ENCODE results near the gene HSPA12B. TPM values are rescaled to one million over a fixed set of nuclear protein-coding genes. Genes with fewer than 3 reads are reported as not detected.

The HSPA12B gene
- total and polyA plus RNA-seq, 2 of the 4 experiments (the other 2 are of a cell fraction): not detected

DNA sequence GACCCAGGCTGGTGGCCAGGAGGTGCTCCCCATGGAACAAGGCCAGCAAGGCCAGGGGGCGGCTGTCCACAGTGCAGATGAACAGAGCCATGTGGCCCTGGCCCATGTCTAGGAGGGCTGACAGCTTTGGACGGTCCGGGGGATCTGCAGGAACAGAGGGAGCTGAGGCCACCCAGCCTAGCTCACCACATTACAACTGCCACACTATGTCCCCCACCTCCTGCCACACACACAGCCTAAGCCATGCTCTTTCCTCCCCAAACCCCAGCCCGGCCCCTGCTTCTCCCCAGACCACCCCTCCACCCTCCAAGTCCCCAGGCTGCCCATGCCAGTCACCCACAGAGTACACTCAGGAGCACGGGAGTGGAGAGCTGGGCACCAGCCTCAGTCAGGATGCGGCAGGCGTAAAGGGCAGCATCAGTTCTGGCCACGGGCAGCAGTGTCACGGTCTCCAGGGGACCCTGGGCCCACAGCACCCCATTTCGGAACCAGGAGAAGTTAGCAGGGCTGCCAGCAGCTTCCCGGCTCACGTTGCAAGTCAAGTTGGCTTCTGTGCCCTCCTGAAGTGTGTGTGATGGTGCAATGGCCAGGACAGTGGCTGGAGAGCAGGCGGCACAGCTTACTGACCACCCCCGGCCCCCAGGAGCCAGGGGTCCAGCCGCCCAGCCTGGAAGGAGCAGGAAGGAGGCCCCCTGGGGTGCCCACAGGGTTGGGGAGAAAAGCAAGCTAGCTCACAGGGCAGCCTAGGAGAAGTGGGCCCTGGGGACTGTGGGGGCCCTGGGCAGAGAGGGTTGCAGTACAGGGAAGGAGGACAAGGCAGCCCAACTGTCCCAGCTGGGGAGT, 35.5 kb upstream of the HSPA12B start:
- Histone ChIP-seq H3K23ac (ENCODE audit: low read depth, low read length) (no peak overlapping the region), H2BK20ac (ENCODE audit: low read depth, low read length) (no peak overlapping the region), H3K79me1 (ENCODE audit: low read depth in 1 of 2, low read length in 2 of 2) (no peaks in the 10 kb centered on the region), H3K36me3 (ENCODE audit: control insufficient read depth, insufficient read depth, low read length) (no peaks in the 10 kb centered on the region), H2BK5ac (ENCODE audit: low read depth, low read length, poor library complexity, severe bottlenecking) (no peak overlapping the region), H3K56ac (ENCODE audit: extremely low read depth, insufficient read depth, low read length) (no peak overlapping the region), H3K27me3 (ENCODE audit: control insufficient read depth, insufficient read depth, low read length) (peaks cover 34% of the 10 kb centered on the region; the same call in 1 of the 2 replicates), H2AK5ac (ENCODE audit: low read depth, low read length) (no peak overlapping the region), H3K9me3 (ENCODE audit: control insufficient read depth, insufficient read depth, low read length) (peaks cover 4% of the 10 kb centered on the region; the same call in 1 of the 2 replicates), H3K4me3 (ENCODE audit: insufficient read depth, low read depth, low read length) (no peak overlapping the region), H3K9ac (ENCODE audit: low read depth, low read length) (no peak overlapping the region), H4K8ac (ENCODE audit: low read depth in 2 of 2, low read length in 2 of 2) (no peak overlapping the region), H3K9me1 (ENCODE audit: insufficient read depth, low read length) (no peaks in the 10 kb centered on the region), H4K5ac (ENCODE audit: low read depth, low read length) (no peak overlapping the region), H2BK15ac (ENCODE audit: low read depth, low read length) (no peak overlapping the region), H3K4me1 (ENCODE audit: control insufficient read depth, insufficient read depth, low read length) (no peaks in the 10 kb centered on the region), H2BK120ac (ENCODE audit: low read depth, low read length) (no peak overlapping the region), H3K4ac (ENCODE audit: low read depth, low read length) (no peak overlapping the region), H3K4me2 (ENCODE audit: low read depth, low read length) (no peak overlapping the region), H4K20me1 (ENCODE audit: insufficient read depth, low read length) (no peaks in the 10 kb centered on the region), H3K14ac (replicated peaks; ENCODE audit: low read depth, low read length) (no peak overlapping the region), H2AFZ (replicated peaks; ENCODE audit: low read length, poor library complexity) (no peak overlapping the region), H3K27ac (ENCODE audit: insufficient read depth, low read length) (no peak overlapping the region), H2AK9ac (replicated peaks; ENCODE audit: low read depth, low read length, poor library complexity) (no peak overlapping the region), H4K91ac (ENCODE audit: insufficient read depth, low read depth, low read length) (no peak overlapping the region), H3K18ac (ENCODE audit: low read depth, low read length) (no peak overlapping the region)
- TF ChIP-seq RFX5 (IDR thresholded peaks at IDR 0.05; ENCODE audit: low read depth, low read length) (no peak), SMC3 (IDR thresholded peaks at IDR 0.05; ENCODE audit: low read depth, low read length) (no peak)
- ATAC-seq (ENCODE audit: low read depth) (no peak), DNase-seq (no peak)
- ChIA-PET POLR2A (ENCODE audit: unreplicated experiment) (no interaction called here), CTCF (interaction anchor here (0.6 kb wide), 2 partner anchors 43 to 301 kb away, joined by 3 read pairs; no protein-coding TSS in a partner anchor)
- WGBS, 2 experiments (ENCODE audit: extremely low coverage in 2 of 2, insufficient read length in 1 of 2): 53% methylated on average over 10 of the region's 15 CpGs; no CpG with 5 or more reads in 1 of the 2 experiments
- in situ Hi-C loops (cut with MboI; ENCODE audit: low sequenced_read_pairs) (no loop called here), dilution Hi-C loops (cut with HindIII; ENCODE audit: low sequenced_read_pairs, unreplicated experiment) (no loop called here), intact Hi-C loops (cut with micrococcal nuclease) (no loop called here)
- BruUV-seq (replicated peaks): no TSS peak

All from IMR-90 (cell line).